Common myeloid progenitor, CD34-positive (primary cell): Measurements from ENCODE around the gene RIPPLY1.

Source experiments
- CTCF ChIA-PET: fragments of 350-600 bp; sonication (Branson Sonifier 250); formaldehyde crosslinking; loops from one replicate; lab custom pipeline; 2021; ENCODE audit warnings: antibody characterized with exemption; lab: Charles Lee
- POLR2A ChIA-PET: fragments of 350-600 bp; sonication (Branson Sonifier 250); formaldehyde crosslinking; loops from one replicate; lab custom pipeline; 2021; ENCODE audit warnings: antibody characterized with exemption; lab: Charles Lee
- DNase-seq, 3 donors: peaks; one replicate each; pipeline versions ENCODE4 v3.0.0 to v3.0.0-alpha.2; 2013
- H3K27ac ChIP-seq, 2 experiments: 1 replicate in 1 of 2; 2 replicates in 1 of 2; pipeline ENCODE4 v1.7.0; 2013; ENCODE audit warnings: inconsistent platforms in 2 of 2, low read length in 2 of 2, mild to moderate bottlenecking in 2 of 2, low read depth in 1 of 2, moderate library complexity in 1 of 2; ENCODE audit not compliant: severe bottlenecking in 2 of 2, insufficient read depth in 1 of 2, poor library complexity in 1 of 2
- H3K27me3 ChIP-seq, 5 experiments: replicated peaks in 2 of 5; 1 replicate in 3 of 5; 2 replicates in 2 of 5; pipeline versions ENCODE4 v1.6.1 to v1.7.0; 2013; ENCODE audit warnings: low read length in 4 of 5, mild to moderate bottlenecking in 2 of 5, moderate library complexity in 2 of 5, inconsistent platforms in 1 of 5; ENCODE audit not compliant: insufficient read depth in 5 of 5, control insufficient read depth in 4 of 5
- H3K36me3 ChIP-seq, 4 experiments: 1 replicate in 2 of 4; 2 replicates in 2 of 4; pipeline versions ENCODE4 v1.6.1 to v1.7.0; 2013; ENCODE audit warnings: low read length in 3 of 4, control low read depth in 1 of 4, mild to moderate bottlenecking in 1 of 4; ENCODE audit not compliant: control insufficient read depth in 4 of 4, insufficient read depth in 4 of 4
- H3K4me1 ChIP-seq, 4 experiments: 1 replicate in 3 of 4; 2 replicates in 1 of 4; pipeline versions ENCODE4 v1.6.1 to v1.7.1; 2013; ENCODE audit warnings: low read length in 3 of 4, mild to moderate bottlenecking in 3 of 4, control low read depth in 1 of 4, inconsistent platforms in 1 of 4, moderate library complexity in 1 of 4; ENCODE audit not compliant: control insufficient read depth in 4 of 4, insufficient read depth in 4 of 4; ENCODE audit errors: control extremely low read depth in 1 of 4
- H3K4me3 ChIP-seq, 7 experiments: 1 replicate in 4 of 7; 2 replicates in 3 of 7; pipeline versions ENCODE4 v1.5.1 to v1.7.0; 2013; ENCODE audit warnings: mild to moderate bottlenecking in 7 of 7, low read length in 6 of 7, moderate library complexity in 6 of 7, inconsistent platforms in 2 of 7, low read depth in 2 of 7, control low read depth in 1 of 7; ENCODE audit not compliant: insufficient read depth in 4 of 7, control insufficient read depth in 1 of 7; ENCODE audit errors: extremely low read depth in 1 of 7
- H3K9me3 ChIP-seq, 5 experiments: 1 replicate in 4 of 5; 2 replicates in 1 of 5; pipeline versions ENCODE4 v1.6.1 to v1.7.1; 2013; ENCODE audit warnings: low read length in 4 of 5, mild to moderate bottlenecking in 2 of 5, inconsistent platforms in 1 of 5, low read depth in 1 of 5, moderate library complexity in 1 of 5; ENCODE audit not compliant: control insufficient read depth in 4 of 5, insufficient read depth in 2 of 5; ENCODE audit errors: control extremely low read depth in 1 of 5
- WGBS: methylation state at CpG from one replicate; pipeline ENCODE4 v1.1.5; 2013; ENCODE audit not compliant: insufficient coverage; 5-methylcytosine and 5-hydroxymethylcytosine counted together

RIPPLY1 gene

DNA sequence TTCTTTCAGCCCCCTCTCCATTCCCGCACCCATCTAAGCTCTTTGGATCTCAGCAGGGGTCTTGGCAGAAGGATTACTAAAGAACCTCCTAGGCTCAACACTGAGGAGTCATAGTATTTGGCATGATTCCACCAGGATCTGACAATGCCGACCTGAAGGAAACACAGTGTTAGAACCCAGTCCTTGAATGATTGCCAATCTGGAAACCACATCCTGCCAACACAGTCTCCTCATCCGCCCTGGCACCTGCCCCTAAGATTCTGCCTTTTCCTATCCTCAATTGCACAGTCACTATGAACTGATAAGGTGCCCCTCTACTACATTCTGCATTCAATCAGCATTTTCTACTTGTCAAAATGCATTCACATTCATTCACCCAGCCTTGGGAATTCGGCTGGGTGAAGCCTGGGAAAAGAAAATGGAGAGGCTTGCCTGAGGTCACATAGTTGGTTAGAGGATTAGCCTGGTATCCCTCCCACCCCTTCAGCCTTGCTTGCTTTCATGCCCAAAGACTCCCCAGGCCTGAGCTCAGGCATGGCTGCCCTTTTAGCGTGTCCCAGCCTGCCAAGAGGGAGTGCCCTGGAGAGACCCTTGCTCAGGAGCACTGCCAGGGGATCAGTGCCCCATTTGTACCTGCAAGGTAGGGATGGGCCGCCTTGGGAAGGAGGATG, 14.8 kb upstream of the RIPPLY1 start:
- no peaks in the 10 kb centered on the region for H3K9me3 ChIP-seq
- no peaks in the 10 kb centered on the region for H3K36me3 ChIP-seq
- H3K27me3 ChIP-seq: peaks cover 0 to 56% (median 18%) of the 10 kb centered on the region in 5 experiments
- peaks cover 0 to 21% (median 12%) of the 10 kb centered on the region in 4 experiments for H3K4me1 ChIP-seq
- no peak overlapping the region for H3K27ac ChIP-seq
- peak; percentile 85 to 95 (median 93) for DNase-seq
- no peak overlapping the region for H3K4me3 ChIP-seq
- ChIA-PET POLR2A (no interaction called here), CTCF (no interaction called here)
- 22% methylated on average over 6 of the region's 6 CpGs for WGBS

- ChIA-PET POLR2A (no interaction called here), CTCF (interaction anchor here (1.0 to 2.9 kb wide), 2 partner anchors 9 to 14 kb away, joined by 3 to 11 read pairs; no protein-coding TSS in a partner anchor)
- Histone ChIP-seq H3K27ac (no peak overlapping the region), H3K36me3 (no peaks in the 10 kb centered on the region), H3K4me3 (no peak overlapping the region), H3K9me3 (no peaks in the 10 kb centered on the region), H3K27me3 (peaks cover 0 to 68% (median 18%) of the 10 kb centered on the region in 5 experiments), H3K4me1 (peaks cover 0 to 11% (median 5%) of the 10 kb centered on the region in 4 experiments)
- 82% methylated on average over 2 of the region's 2 CpGs for WGBS
- no peak for DNase-seq
Measured at GRCh38 chrX:106912864-106913263, 9.7 kb upstream of the RIPPLY1 start.

DNA sequence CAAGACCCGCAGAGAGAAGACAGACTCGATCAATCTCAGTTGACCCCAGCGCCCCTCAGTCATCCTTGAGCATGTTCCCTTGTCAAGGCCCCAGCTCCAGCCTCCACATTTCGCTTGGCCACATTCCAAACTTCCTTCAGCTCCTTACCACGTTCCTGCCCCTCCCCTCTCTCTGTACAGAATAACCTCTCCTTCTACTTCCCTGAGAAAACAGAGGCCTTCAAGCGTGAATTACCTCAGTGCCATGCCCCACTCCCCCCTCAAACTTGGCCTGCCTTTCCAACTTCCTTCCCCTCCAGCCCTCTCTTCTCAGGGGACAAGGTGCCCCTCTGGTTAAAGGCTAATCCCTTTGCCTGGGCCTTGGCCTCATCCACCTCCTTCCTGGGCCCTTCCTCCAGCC, 3.2 kb upstream of the RIPPLY1 start:
- no peaks in the 10 kb centered on the region for H3K4me1 ChIP-seq
- 53% methylated on average over 6 of the region's 6 CpGs for WGBS
- H3K9me3 ChIP-seq: no peaks in the 10 kb centered on the region
- H3K27ac ChIP-seq: no peak overlapping the region
- peaks cover 0 to 69% (median 8%) of the 10 kb centered on the region in 5 experiments for H3K27me3 ChIP-seq
- H3K36me3 ChIP-seq: no peaks in the 10 kb centered on the region
- DNase-seq: no peak
- H3K4me3 ChIP-seq: no peak overlapping the region
- ChIA-PET POLR2A (no interaction called here), CTCF (interaction anchor here (1.0 to 1.8 kb wide), 3 partner anchors 9 to 12 kb away, joined by 3 to 5 read pairs (median 4); no protein-coding TSS in a partner anchor)

GRCh38 chrX:106905064-106905708, 2.0 kb upstream of the RIPPLY1 start:
- CTCF ChIA-PET: interaction anchor here (1.8 to 3.9 kb wide), 2 partner anchors 11 to 48 kb away, joined by 5 to 14 read pairs; no protein-coding TSS in a partner anchor
- Histone ChIP-seq H3K4me3 (no peak overlapping the region), H3K9me3 (no peaks in the 10 kb centered on the region), H3K27ac (no peak overlapping the region), H3K27me3 (peaks cover 0 to 67% (median 8%) of the 10 kb centered on the region in 5 experiments), H3K36me3 (no peaks in the 10 kb centered on the region), H3K4me1 (no peaks in the 10 kb centered on the region)
- no peak for DNase-seq
- POLR2A ChIA-PET: no interaction called here
- 95% methylated on average over 5 of the region's 5 CpGs for WGBS

DNA sequence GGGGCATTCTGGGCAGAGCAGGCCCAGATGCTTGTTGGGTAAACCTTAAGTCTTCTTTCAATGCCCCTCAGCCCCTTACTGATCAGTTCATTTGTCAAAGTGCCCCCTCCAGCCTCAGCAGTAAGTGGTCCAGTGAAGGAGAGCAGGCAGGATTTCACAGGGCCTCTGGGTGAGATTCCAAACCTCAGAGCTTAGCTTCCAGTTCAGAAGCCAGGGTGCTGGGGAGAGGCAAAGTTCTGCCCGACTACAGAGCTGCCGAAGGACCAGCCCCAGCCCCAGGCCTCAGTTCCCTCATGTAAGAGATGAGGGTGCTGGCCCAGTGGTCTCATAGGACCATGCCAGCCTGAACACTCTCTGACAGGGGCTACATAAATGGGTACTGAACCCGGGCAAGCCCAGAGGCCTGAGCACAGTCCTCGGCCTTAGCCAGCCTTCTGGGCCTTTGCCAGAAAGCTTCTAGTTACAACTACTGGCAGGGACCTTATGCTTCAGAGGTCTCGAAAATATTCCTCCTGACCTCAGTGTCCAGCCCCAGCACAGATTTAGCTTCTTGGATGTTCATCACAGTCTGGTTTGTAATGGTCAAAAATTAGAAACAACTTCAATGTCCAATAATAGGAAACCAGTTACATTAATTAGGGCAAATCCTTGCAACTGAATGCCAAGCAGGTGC, 851 bp upstream of the RIPPLY1 start:
- no peak overlapping the region for H3K27ac ChIP-seq
- POLR2A ChIA-PET: no interaction called here
- H3K27me3 ChIP-seq: peaks cover 0 to 61% (median 5%) of the 10 kb centered on the region in 5 experiments
- no peak overlapping the region for H3K4me3 ChIP-seq
- CTCF ChIA-PET: interaction anchor here (1.3 to 3.9 kb wide), 2 partner anchors 10 to 49 kb away, joined by 4 to 14 read pairs; no protein-coding TSS in a partner anchor
- H3K4me1 ChIP-seq: no peaks in the 10 kb centered on the region
- H3K36me3 ChIP-seq: no peaks in the 10 kb centered on the region
- no peaks in the 10 kb centered on the region for H3K9me3 ChIP-seq
- WGBS: 83% methylated on average over 4 of the region's 5 CpGs
- DNase-seq: no peak

DNA sequence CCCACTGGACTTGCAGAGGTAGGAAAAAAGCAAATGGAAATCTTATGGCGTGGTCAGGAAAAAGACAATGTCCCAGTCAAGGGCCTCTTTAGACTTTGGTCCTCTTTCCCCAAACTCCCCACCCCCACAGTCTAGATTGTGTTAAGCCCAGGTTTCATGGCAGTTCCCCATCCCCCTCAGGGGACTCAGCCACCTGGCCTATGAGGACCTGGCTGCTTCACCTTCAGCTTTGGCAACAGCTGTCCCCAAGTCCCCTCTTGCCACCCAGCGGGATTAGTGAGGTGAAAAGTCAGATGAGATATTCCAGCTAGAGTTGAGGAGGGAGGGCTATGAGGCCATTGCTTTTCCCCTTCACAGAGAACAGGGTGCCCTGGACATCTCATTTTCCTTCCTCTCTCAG, 457 bp downstream of the RIPPLY1 start:
- Histone ChIP-seq H3K4me3 (no peak overlapping the region), H3K9me3 (no peaks in the 10 kb centered on the region), H3K27me3 (peaks cover 0 to 49% (median 5%) of the 10 kb centered on the region in 5 experiments), H3K36me3 (no peaks in the 10 kb centered on the region), H3K4me1 (no peaks in the 10 kb centered on the region), H3K27ac (no peak overlapping the region)
- no peak for DNase-seq
- CTCF ChIA-PET: interaction anchor here (1.3 to 3.9 kb wide), 2 partner anchors 48 to 51 kb away, joined by 7 to 14 read pairs; no protein-coding TSS in a partner anchor
- POLR2A ChIA-PET: no interaction called here
- WGBS: 80% methylated on average over 1 of the region's 2 CpGs
